Measurements from ENCODE around the gene HOMEZ. TPM values are rescaled to one million over a fixed set of nuclear protein-coding genes. Genes with fewer than 3 reads are reported as not detected.

Gene HOMEZ
- total and polyA plus RNA-seq, 2 of the 8 experiments (the other 6 are each of a cell fraction or from before 2014, with no cell fraction given) = 9.1 to 15.9 TPM

DNA sequence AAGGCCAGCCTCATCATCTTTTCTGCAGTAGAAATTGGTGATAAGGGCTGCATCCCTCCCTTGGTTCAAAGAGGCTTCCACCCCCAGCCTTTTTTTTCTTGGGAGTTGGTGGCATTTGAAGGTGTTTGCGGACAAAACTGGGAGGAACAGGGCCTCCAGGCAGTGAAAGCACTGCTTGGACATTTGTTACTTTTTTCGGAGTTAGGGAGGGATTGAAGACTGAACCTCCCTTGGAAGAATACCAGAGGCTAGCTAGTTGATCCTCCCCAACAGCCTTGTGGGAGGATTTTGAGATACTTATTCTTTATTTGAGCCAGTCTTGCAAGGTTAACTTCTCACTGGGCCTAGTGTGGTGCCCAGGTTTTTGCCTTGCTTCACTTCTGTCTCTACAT, 38.5 kb upstream of the HOMEZ start:
- Histone ChIP-seq H3K4me1 (replicated peaks in 1 of 4; ENCODE audit: control insufficient read depth in 3 of 4, insufficient read depth in 4 of 4, low read length in 3 of 4) (peaks cover 0 to 6% (median 2%) of the 10 kb centered on the region in 4 experiments; a peak in 6 of 7 replicates), H4K91ac (replicated peaks; ENCODE audit: insufficient read length, low read length) (no peak overlapping the region), H2AFZ (ENCODE audit: low read length) (no peak overlapping the region), H3K9ac (replicated peaks in 1 of 4; ENCODE audit: extremely low read depth in 1 of 4, low read depth in 3 of 4, low read length in 3 of 4) (no peak overlapping the region), H2BK120ac (replicated peaks; ENCODE audit: low read depth, low read length) (no peak overlapping the region), H3K27me3 (replicated peaks in 1 of 4; ENCODE audit: control insufficient read depth in 3 of 4, extremely low read depth in 1 of 4, insufficient read depth in 3 of 4, low read length in 3 of 4) (no peaks in the 10 kb centered on the region), H3K18ac (ENCODE audit: extremely low read depth, low read length) (no peak overlapping the region), H2AK5ac (ENCODE audit: low read depth, low read length) (no peak overlapping the region), H4K5ac (ENCODE audit: insufficient read length, low read depth, low read length) (no peak overlapping the region), H3K14ac (ENCODE audit: insufficient read length) (no peak overlapping the region), H3K9me3 (ENCODE audit: insufficient read depth in 2 of 2, low read depth in 1 of 2, low read length in 1 of 2) (no peaks in the 10 kb centered on the region), H3K23me2 (ENCODE audit: low read depth, low read length) (peaks cover 10% of the 10 kb centered on the region), H4K8ac (ENCODE audit: extremely low read depth, insufficient read depth, low read length) (no peak overlapping the region), H2BK5ac (ENCODE audit: low read depth, low read length) (no peak overlapping the region), H2BK12ac (ENCODE audit: low read depth, low read length) (no peak overlapping the region), H3K36me3 (ENCODE audit: control insufficient read depth in 2 of 4, insufficient read depth in 4 of 4, low read length in 3 of 4) (peaks cover 9 to 35% (median 24%) of the 10 kb centered on the region in 4 experiments; a peak in 7 of 8 replicates), H3K79me1 (ENCODE audit: low read depth, low read length) (peaks cover 10% of the 10 kb centered on the region; the same call in 1 of the 2 replicates), H3K4me2 (ENCODE audit: insufficient read depth in 1 of 2, low read depth in 2 of 2, low read length in 2 of 2) (no peak overlapping the region), H3K4me3 (ENCODE audit: extremely low read depth in 1 of 4, insufficient read depth in 2 of 4, low read depth in 3 of 4, low read length in 4 of 4) (no peak overlapping the region), H2BK20ac (ENCODE audit: low read length) (no peak overlapping the region), H3K4ac (replicated peaks; ENCODE audit: insufficient read length, low read depth, low read length) (no peak overlapping the region), H3K56ac (replicated peaks; ENCODE audit: insufficient read length, low read depth, low read length) (no peak overlapping the region), H3K23ac (ENCODE audit: insufficient read length) (no peak overlapping the region), H2BK15ac (ENCODE audit: low read length) (no peak overlapping the region), H4K20me1 (replicated peaks in 1 of 2; ENCODE audit: control insufficient read depth in 1 of 2, insufficient read depth in 2 of 2, low read length in 2 of 2) (no peaks in the 10 kb centered on the region), H3K27ac (ENCODE audit: low read depth, low read length) (no peak overlapping the region), H3K79me2 (ENCODE audit: control insufficient read depth in 1 of 2, insufficient read depth in 2 of 2, low read length in 2 of 2) (peaks cover 11 to 17% of the 10 kb centered on the region in 2 experiments)
- FAIRE-seq = no peak
- ChIA-PET POLR2A (ENCODE audit: partially characterized antibody) (interaction anchor here (0.9 to 4.7 kb wide), 3 partner anchors 17 to 42 kb away, joined by 3 to 48 read pairs (median 4); partner anchors contain the start of genes BCL2L2 and PPP1R3E), CTCF (ENCODE audit: partially characterized antibody) (interaction anchor here (0.8 to 3.7 kb wide), 3 partner anchors 22 to 155 kb away, joined by 3 to 27 read pairs (median 3); no protein-coding TSS in a partner anchor)
- DNase-seq (ENCODE audit: low read depth in 1 of 2, low spot score in 2 of 2) = no peak
- WGBS, 2 experiments (ENCODE audit: extremely low coverage in 1 of 2, insufficient coverage in 1 of 2, insufficient read length in 1 of 2, insufficient replicate concordance in 2 of 2, low coverage in 1 of 2, low lambda C conversion rate in 2 of 2, missing lambda C conversion rate in 1 of 2) = 100% methylated on average over 2 of the region's 2 CpGs; no CpG with 5 or more reads in 1 of the 2 experiments
- TF ChIP-seq CHD1 (IDR thresholded peaks at IDR 0.05; ENCODE audit: low read depth, low read length) = no peak
- TF ChIP-seq NRF1 (IDR thresholded peaks at IDR 0.05; ENCODE audit: low read depth, low read length) = no peak
- TF ChIP-seq EGR1 (IDR thresholded peaks at IDR 0.05; ENCODE audit: borderline replicate concordance, low read depth, low read length) = no peak
- TF ChIP-seq YY1 (IDR thresholded peaks at IDR 0.05; ENCODE audit: low read depth, low read length) = no peak
- TF ChIP-seq ZNF274 (IDR thresholded peaks at IDR 0.05; ENCODE audit: borderline replicate concordance, extremely low read depth, low read length) = no peak
- TF ChIP-seq FOSL1 (IDR thresholded peaks at IDR 0.05; ENCODE audit: insufficient read depth, low read depth, low read length) = no peak
- no peak for TF ChIP-seq EP300 (IDR thresholded peaks at IDR 0.05; ENCODE audit: borderline replicate concordance in 1 of 2, low read depth in 2 of 2, low read length in 2 of 2)

All from H1 (cell line).